Liver (tissue), 9 donors: Measurements from ENCODE around the gene ZKSCAN7. TPM values are rescaled to one million over a fixed set of nuclear protein-coding genes. Genes with fewer than 3 reads are reported as not detected.

Source experiments
- DNase-seq: peaks from one replicate; pipeline ENCODE4 v3.0.0-alpha.2; 2017; ENCODE audit warnings: low spot score
- H3K27ac ChIP-seq, 2 donors: one replicate each; pipeline ENCODE4 v1.7.0; 2013; ENCODE audit warnings: inconsistent platforms in 2 of 2, low read length in 2 of 2, control low read depth in 1 of 2, low read depth in 1 of 2, mild to moderate bottlenecking in 1 of 2
- H3K27me3 ChIP-seq, 4 donors: one replicate each; pipeline versions ENCODE4 v1.6.1 to v1.7.0; 2013; ENCODE audit warnings: low read length in 3 of 4, inconsistent platforms in 1 of 4, mild to moderate bottlenecking in 1 of 4, moderate library complexity in 1 of 4; ENCODE audit not compliant: control insufficient read depth in 4 of 4, insufficient read depth in 4 of 4
- H3K36me3 ChIP-seq, 4 donors: one replicate each; pipeline versions ENCODE4 v1.6.1 to v1.7.0; 2013; ENCODE audit warnings: low read length in 3 of 4, mild to moderate bottlenecking in 3 of 4, low read depth in 1 of 4, moderate library complexity in 1 of 4; ENCODE audit not compliant: control insufficient read depth in 4 of 4, insufficient read depth in 3 of 4
- H3K4me1 ChIP-seq, 4 donors: one replicate each; pipeline versions ENCODE4 v1.6.1 to v1.7.0; 2013; ENCODE audit warnings: low read length in 3 of 4, mild to moderate bottlenecking in 3 of 4, moderate library complexity in 1 of 4; ENCODE audit not compliant: control insufficient read depth in 4 of 4, insufficient read depth in 4 of 4
- H3K4me3 ChIP-seq, 3 donors: one replicate each; pipeline versions ENCODE4 v1.6.1 to v1.7.0; 2013; ENCODE audit warnings: low read length in 3 of 3, control low read depth in 1 of 3, low read depth in 1 of 3, mild to moderate bottlenecking in 1 of 3
- H3K9ac ChIP-seq, 2 donors: one replicate each; pipeline ENCODE4 v1.7.0; 2013; ENCODE audit warnings: low read length in 2 of 2, mild to moderate bottlenecking in 2 of 2, moderate library complexity in 2 of 2, control low read depth in 1 of 2, low read depth in 1 of 2
- H3K9me3 ChIP-seq, 4 donors: one replicate each; pipeline versions ENCODE4 v1.6.1 to v1.7.0; 2013; ENCODE audit warnings: low read length in 3 of 4; ENCODE audit not compliant: control insufficient read depth in 4 of 4
- EGR1 ChIP-seq, 2 donors: IDR thresholded peaks; 2 replicates each; pipeline ENCODE4 v1.6.1; 2016 to 2018; ENCODE audit warnings: antibody characterized with exemption in 2 of 2, low read depth in 2 of 2
- FOXA1 ChIP-seq: IDR thresholded peaks from 2 replicates; pipeline ENCODE4 v1.6.1; 2016; ENCODE audit warnings: antibody characterized with exemption
- FOXA2 ChIP-seq: IDR thresholded peaks from 2 replicates; pipeline ENCODE4 v1.6.1; 2016; ENCODE audit warnings: antibody characterized with exemption
- GABPA ChIP-seq, 2 donors: IDR thresholded peaks in 1 of 2; conservative IDR thresholded peaks in 1 of 2; 2 replicates each; pipeline ENCODE4 v1.6.1; 2016; ENCODE audit warnings: antibody characterized with exemption in 2 of 2, mild to moderate bottlenecking in 1 of 2, moderate library complexity in 1 of 2
- HNF4A ChIP-seq, 2 donors: conservative IDR thresholded peaks; 2 replicates each; pipeline ENCODE4 v1.6.1; 2016; ENCODE audit warnings: antibody characterized with exemption in 2 of 2, mild to moderate bottlenecking in 2 of 2
- HNF4G ChIP-seq: IDR thresholded peaks from 2 replicates; pipeline ENCODE4 v1.6.1; 2016; ENCODE audit warnings: antibody characterized with exemption
- JUND ChIP-seq, 2 donors: IDR thresholded peaks; 2 replicates each; pipeline ENCODE4 v1.6.1; 2016; ENCODE audit warnings: antibody characterized with exemption in 2 of 2
- NR2F2 ChIP-seq: IDR thresholded peaks from 2 replicates; pipeline ENCODE4 v1.6.1; 2016; ENCODE audit warnings: antibody characterized with exemption
- RAD21 ChIP-seq, 2 donors: IDR thresholded peaks; 2 replicates each; pipeline ENCODE4 v1.6.1; 2016; ENCODE audit warnings: antibody characterized with exemption in 2 of 2, mild to moderate bottlenecking in 2 of 2
- RXRA ChIP-seq, 2 donors: IDR thresholded peaks; 2 replicates each; pipeline ENCODE4 v1.6.1; 2017 to 2018; ENCODE audit warnings: antibody characterized with exemption in 2 of 2, mild to moderate bottlenecking in 1 of 2
- SP1 ChIP-seq: IDR thresholded peaks from 2 replicates; pipeline ENCODE4 v1.6.1; 2018; ENCODE audit warnings: antibody characterized with exemption, mild to moderate bottlenecking
- TAF1 ChIP-seq: conservative IDR thresholded peaks from 2 replicates; pipeline ENCODE4 v1.6.1; 2016; ENCODE audit warnings: antibody characterized with exemption, mild to moderate bottlenecking
- YY1 ChIP-seq: IDR thresholded peaks from 2 replicates; pipeline ENCODE4 v1.6.1; 2016; ENCODE audit warnings: antibody characterized with exemption, mild to moderate bottlenecking
- ZBTB33 ChIP-seq: IDR thresholded peaks from 2 replicates; pipeline ENCODE4 v1.6.1; 2016; ENCODE audit warnings: antibody characterized with exemption
- WGBS: extraction: QIAGEN DNeasy Blood & Tissue Kit; methylation state at CpG from one replicate; pipeline ENCODE4 v1.1.7; 2013; 5-methylcytosine and 5-hydroxymethylcytosine counted together
- polyA plus RNA-seq, 2 donors: library from polyadenylated mRNA; stranded (reverse) in 1 of 2; unstranded in 1 of 2; fragments of 200-250 nt in 1 of 2; fragments of >200 nt in 1 of 2; fragmentation: Nextera tagmentation in 1 of 2; extraction: Ambion mirVana in 1 of 2; gene quantifications; one replicate each; pipeline versions ENCODE4 v1.2.1 to v1.2.3, GENCODE V29; 2013 to 2015
- total RNA-seq, 2 donors: library from RNA; depleted of rRNA; stranded (reverse); fragments of >200 nt; gene quantifications; one replicate each; pipeline ENCODE4 v1.2.3, GENCODE V29; 2014
- TF ChIP-seq, protein P1 (sequence below): IDR thresholded peaks from 2 replicates; pipeline ENCODE4 v1.6.1; 2016; ENCODE audit warnings: antibody characterized with exemption
- TF ChIP-seq, protein P2 (sequence below): IDR thresholded peaks from 2 replicates; pipeline ENCODE4 v1.6.1; 2016; ENCODE audit warnings: antibody characterized with exemption
- TF ChIP-seq, protein P3 (sequence below): fragments of 150-350 bp; IDR thresholded peaks from 2 replicates; pipeline ENCODE4 v1.5.1; 2017; ENCODE audit warnings: improper control_type of control experiment, low read depth, low read length; ENCODE audit not compliant: missing input control
- TF ChIP-seq, protein P4 (sequence below): IDR thresholded peaks from 2 replicates; pipeline ENCODE4 v1.6.1; 2016; ENCODE audit warnings: antibody characterized with exemption, mild to moderate bottlenecking
- donor health status: healthy.
- donor health status: healthy.
- donor health status: healthy.
- donor health status: healthy.
- donor health status: healthy.

Gene ZKSCAN7
- total and polyA plus RNA-seq, 4 donors = 1.1 to 4.4 (median 2.2) TPM

GRCh38 chr3:44525060-44525459 is 29.9 kb upstream of the ZKSCAN7 start:
- 85% methylated on average over 5 of the region's 5 CpGs for WGBS
- no peaks in the 10 kb centered on the region for H3K9me3 ChIP-seq
- H3K36me3 ChIP-seq = no peaks in the 10 kb centered on the region
- H3K27me3 ChIP-seq = no peaks in the 10 kb centered on the region
- TF ChIP-seq, protein P1, sequence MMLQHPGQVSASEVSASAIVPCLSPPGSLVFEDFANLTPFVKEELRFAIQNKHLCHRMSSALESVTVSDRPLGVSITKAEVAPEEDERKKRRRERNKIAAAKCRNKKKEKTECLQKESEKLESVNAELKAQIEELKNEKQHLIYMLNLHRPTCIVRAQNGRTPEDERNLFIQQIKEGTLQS = no peak
- TF ChIP-seq YY1 = no peak
- TF ChIP-seq HNF4G = no peak
- no peak for TF ChIP-seq RAD21 (IDR thresholded peaks at IDR 0.05)
- no peak for TF ChIP-seq SP1
- no peak overlapping the region for H3K9ac ChIP-seq
- no peak for DNase-seq
- no peak overlapping the region for H3K4me3 ChIP-seq
- H3K27ac ChIP-seq = no peak overlapping the region
- no peaks in the 10 kb centered on the region for H3K4me1 ChIP-seq

DNA sequence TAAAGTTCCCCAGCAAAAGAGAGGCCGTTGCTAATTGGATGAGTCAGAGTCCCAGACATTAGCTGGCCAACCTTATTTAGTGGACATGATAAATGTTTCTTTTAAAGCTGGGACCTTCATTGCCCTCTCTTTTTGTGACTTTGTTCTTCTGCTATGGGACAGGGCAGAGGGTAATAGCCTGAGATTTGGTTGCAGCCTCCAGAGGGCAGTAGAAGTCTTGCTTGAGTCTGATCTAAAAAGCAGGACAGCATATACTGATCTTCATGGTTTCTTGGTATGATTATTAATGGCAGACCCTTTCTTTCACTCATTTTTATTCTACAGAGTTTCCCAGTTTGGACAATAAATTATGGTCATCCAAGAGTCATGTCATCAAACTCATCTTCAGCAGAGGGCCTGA is 25.1 kb upstream of the ZKSCAN7 start:
- no peaks in the 10 kb centered on the region for H3K4me1 ChIP-seq
- TF ChIP-seq HNF4G (no peak), TAF1 (no peak), RXRA (IDR thresholded peaks at IDR 0.05) (no peak), NR2F2 (no peak), GABPA (IDR thresholded peaks at IDR 0.05 in 1 of 2, conservative IDR thresholded peaks at IDR 0.05 in 1 of 2) (no peak), ZBTB33 (no peak), FOXA2 (no peak), SP1 (no peak), HNF4A (conservative IDR thresholded peaks at IDR 0.05) (no peak), FOXA1 (no peak), EGR1 (IDR thresholded peaks at IDR 0.05; ENCODE audit: low read depth in 2 of 2) (no peak), JUND (IDR thresholded peaks at IDR 0.05) (no peak), RAD21 (IDR thresholded peaks at IDR 0.05) (peak; percentile 29 to 69), YY1 (no peak)
- TF ChIP-seq, protein P2, sequence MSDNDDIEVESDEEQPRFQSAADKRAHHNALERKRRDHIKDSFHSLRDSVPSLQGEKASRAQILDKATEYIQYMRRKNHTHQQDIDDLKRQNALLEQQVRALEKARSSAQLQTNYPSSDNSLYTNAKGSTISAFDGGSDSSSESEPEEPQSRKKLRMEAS = no peak
- TF ChIP-seq, protein P1 = no peak
- TF ChIP-seq, protein P3, sequence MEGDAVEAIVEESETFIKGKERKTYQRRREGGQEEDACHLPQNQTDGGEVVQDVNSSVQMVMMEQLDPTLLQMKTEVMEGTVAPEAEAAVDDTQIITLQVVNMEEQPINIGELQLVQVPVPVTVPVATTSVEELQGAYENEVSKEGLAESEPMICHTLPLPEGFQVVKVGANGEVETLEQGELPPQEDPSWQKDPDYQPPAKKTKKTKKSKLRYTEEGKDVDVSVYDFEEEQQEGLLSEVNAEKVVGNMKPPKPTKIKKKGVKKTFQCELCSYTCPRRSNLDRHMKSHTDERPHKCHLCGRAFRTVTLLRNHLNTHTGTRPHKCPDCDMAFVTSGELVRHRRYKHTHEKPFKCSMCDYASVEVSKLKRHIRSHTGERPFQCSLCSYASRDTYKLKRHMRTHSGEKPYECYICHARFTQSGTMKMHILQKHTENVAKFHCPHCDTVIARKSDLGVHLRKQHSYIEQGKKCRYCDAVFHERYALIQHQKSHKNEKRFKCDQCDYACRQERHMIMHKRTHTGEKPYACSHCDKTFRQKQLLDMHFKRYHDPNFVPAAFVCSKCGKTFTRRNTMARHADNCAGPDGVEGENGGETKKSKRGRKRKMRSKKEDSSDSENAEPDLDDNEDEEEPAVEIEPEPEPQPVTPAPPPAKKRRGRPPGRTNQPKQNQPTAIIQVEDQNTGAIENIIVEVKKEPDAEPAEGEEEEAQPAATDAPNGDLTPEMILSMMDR = peak; percentile 9
- TF ChIP-seq, protein P4, sequence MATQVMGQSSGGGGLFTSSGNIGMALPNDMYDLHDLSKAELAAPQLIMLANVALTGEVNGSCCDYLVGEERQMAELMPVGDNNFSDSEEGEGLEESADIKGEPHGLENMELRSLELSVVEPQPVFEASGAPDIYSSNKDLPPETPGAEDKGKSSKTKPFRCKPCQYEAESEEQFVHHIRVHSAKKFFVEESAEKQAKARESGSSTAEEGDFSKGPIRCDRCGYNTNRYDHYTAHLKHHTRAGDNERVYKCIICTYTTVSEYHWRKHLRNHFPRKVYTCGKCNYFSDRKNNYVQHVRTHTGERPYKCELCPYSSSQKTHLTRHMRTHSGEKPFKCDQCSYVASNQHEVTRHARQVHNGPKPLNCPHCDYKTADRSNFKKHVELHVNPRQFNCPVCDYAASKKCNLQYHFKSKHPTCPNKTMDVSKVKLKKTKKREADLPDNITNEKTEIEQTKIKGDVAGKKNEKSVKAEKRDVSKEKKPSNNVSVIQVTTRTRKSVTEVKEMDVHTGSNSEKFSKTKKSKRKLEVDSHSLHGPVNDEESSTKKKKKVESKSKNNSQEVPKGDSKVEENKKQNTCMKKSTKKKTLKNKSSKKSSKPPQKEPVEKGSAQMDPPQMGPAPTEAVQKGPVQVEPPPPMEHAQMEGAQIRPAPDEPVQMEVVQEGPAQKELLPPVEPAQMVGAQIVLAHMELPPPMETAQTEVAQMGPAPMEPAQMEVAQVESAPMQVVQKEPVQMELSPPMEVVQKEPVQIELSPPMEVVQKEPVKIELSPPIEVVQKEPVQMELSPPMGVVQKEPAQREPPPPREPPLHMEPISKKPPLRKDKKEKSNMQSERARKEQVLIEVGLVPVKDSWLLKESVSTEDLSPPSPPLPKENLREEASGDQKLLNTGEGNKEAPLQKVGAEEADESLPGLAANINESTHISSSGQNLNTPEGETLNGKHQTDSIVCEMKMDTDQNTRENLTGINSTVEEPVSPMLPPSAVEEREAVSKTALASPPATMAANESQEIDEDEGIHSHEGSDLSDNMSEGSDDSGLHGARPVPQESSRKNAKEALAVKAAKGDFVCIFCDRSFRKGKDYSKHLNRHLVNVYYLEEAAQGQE = no peak
- no peaks in the 10 kb centered on the region for H3K36me3 ChIP-seq
- H3K9ac ChIP-seq = no peak overlapping the region
- H3K4me3 ChIP-seq = no peak overlapping the region
- WGBS = 50% methylated on average over 1 of the region's 1 CpG
- peaks cover 0 to 2% (median 0%) of the 10 kb centered on the region in 4 donors for H3K9me3 ChIP-seq
- H3K27ac ChIP-seq = no peak overlapping the region
- DNase-seq = no peak
- no peaks in the 10 kb centered on the region for H3K27me3 ChIP-seq
